Activated naive CD8-positive, alpha-beta T cell treated with anti-CD3 and anti-CD28 coated beads, Interleukin-2, amount 50 U/mL, for 24 hours (primary cell): Measurements from ENCODE around the gene NRTN.

Experiments
- ATAC-seq: fragments of 150-1000 bp; cut with Tn5 transposase; one replicate; pipeline ENCODE4 v1.10.0; 2021
- DNase-seq: peaks from one replicate; pipeline ENCODE4 v3.0.0; 2021
- H3K27ac Mint-ChIP-seq: one replicate; pipeline ENCODE4 v1.8.0; 2021; ENCODE audit warnings: mild to moderate bottlenecking, mixed read lengths
- H3K27me3 Mint-ChIP-seq: one replicate; pipeline ENCODE4 v1.8.0; 2021; ENCODE audit warnings: mixed read lengths
- H3K36me3 Mint-ChIP-seq: one replicate; pipeline ENCODE4 v1.8.0; 2021; ENCODE audit warnings: low read depth, mixed read lengths
- H3K4me1 Mint-ChIP-seq: one replicate; pipeline ENCODE4 v1.8.0; 2021; ENCODE audit warnings: mixed read lengths
- H3K4me3 Mint-ChIP-seq: one replicate; pipeline ENCODE4 v1.8.0; 2021; ENCODE audit warnings: mild to moderate bottlenecking, moderate library complexity, mixed read lengths
- H3K9me3 Mint-ChIP-seq: one replicate; pipeline ENCODE4 v1.8.0; 2021; ENCODE audit warnings: mixed read lengths

Gene NRTN

DNA sequence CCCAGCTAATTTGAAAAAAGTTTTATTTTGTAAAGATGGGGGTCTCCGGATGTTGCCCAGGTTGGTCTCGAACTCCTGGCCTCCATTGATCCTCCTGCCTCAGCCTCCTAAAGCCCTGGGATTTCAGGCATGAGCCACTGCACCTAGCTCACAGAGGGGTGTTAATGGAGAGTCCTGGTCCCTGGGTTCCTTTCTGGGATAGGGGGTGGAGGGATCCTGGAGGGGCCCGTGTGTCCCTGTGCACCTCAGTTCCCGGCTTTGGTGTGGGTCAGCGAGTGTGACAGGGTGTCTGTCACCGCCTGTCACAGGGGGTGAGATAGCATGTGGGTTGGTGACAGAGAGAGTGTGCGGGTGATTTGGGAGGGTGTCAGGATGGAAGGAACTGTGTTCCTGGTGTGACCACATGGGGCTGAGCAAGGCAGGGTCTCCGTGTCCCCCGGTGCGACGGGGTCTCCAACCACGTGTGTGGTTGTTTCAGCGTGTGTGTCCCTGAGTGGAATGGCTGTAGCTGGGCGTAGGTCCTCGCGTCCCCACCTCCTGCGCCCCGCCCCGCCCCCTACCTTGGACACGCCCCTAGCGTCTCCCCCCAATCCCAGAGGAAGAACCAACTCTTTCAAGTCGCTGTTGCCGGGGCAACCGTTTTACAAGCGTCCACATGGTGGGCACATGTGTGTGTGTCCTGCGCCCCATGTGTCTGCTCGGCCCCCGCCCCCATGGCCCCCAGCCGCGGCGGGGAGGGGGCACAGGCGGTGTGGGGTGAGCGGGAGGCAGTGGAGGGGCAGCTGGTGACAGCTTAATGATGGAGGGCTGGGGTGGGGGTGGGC lies 2.9 kb upstream of the NRTN start:
- peaks cover 44% of the 10 kb centered on the region for H3K27me3 Mint-ChIP-seq
- DNase-seq (peak; percentile 52), ATAC-seq (no peak)
- no peaks in the 10 kb centered on the region for H3K9me3 Mint-ChIP-seq
- peaks cover 22% of the 10 kb centered on the region for H3K4me1 Mint-ChIP-seq
- H3K36me3 Mint-ChIP-seq: no peaks in the 10 kb centered on the region
- no peak overlapping the region for H3K27ac Mint-ChIP-seq
- no peak overlapping the region for H3K4me3 Mint-ChIP-seq

DNA sequence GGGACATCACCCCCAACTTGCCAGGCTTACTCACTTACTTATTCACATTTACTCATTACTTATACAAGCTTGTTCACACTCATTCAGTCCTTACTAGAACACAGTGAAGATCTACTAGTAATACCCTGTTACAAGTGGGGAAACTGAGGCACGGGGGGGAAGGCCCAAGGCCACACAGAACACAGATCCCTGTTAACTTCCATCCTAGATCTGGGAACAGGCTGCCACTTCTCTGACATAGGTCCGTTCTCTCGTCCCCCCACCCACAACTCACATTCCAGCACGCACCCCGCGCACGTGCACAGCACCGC lies 1.5 kb upstream of the NRTN start:
- DNase-seq (no peak), ATAC-seq (no peak)
- Mint-ChIP-seq H3K36me3 (no peaks in the 10 kb centered on the region), H3K9me3 (no peaks in the 10 kb centered on the region), H3K4me3 (peak overlapping the region; percentile 40), H3K4me1 (peaks cover 22% of the 10 kb centered on the region), H3K27ac (no peak overlapping the region), H3K27me3 (peaks cover 44% of the 10 kb centered on the region)

DNA sequence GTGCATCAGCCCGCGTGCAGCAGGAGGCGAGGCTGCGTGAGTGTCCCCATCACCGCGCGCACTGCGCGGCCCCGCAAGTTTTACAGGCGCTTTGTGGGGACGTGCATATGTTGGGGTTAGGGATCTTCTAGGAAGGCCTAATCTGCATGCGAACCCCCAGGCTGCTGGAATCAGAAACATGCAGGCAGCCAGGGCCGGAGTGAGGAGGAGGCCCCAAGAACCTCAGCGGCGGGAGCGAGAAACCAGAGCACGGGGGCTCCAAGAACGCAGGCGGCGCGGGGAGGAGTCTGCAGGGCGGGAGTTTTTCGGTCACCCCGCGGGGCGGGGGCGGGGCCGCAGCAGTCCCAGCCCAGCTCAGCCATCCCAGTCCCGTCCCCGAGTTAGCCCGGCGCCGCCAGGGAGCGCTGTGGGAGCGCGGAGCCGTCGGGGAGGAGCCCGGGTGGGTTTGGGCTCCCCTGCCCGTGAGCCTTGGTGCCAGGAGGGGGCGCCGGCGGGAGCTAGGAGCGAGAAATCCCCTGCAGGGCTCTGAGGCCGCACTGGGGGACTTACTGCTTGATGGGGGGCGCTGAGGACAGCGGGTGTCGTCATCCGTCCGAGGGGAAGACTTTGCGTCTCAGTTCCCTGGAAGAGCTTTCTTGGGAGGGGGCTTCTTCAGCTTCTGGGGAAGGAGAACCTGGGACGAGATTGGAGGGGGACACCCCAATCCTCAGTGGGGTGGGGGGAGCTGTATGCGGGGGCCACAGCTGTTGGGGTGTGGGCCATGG lies 933 bp upstream of the NRTN start:
- Mint-ChIP-seq H3K27me3 (peaks cover 40% of the 10 kb centered on the region), H3K4me3 (peak overlapping the region; percentile 59), H3K27ac (peak overlapping the region; percentile 52), H3K9me3 (no peaks in the 10 kb centered on the region), H3K36me3 (no peaks in the 10 kb centered on the region), H3K4me1 (peaks cover 22% of the 10 kb centered on the region)
- ATAC-seq (peak; percentile 96), DNase-seq (peak; percentile 98)

- no peaks in the 10 kb centered on the region for H3K9me3 Mint-ChIP-seq
- no peak overlapping the region for H3K27ac Mint-ChIP-seq
- peak overlapping the region; percentile 50 for H3K4me3 Mint-ChIP-seq
- H3K36me3 Mint-ChIP-seq: no peaks in the 10 kb centered on the region
- peaks cover 22% of the 10 kb centered on the region for H3K4me1 Mint-ChIP-seq
- H3K27me3 Mint-ChIP-seq: peaks cover 32% of the 10 kb centered on the region
- ATAC-seq: no peak
- peak; percentile 73 for DNase-seq
These were observed 730 bp downstream of the NRTN start for GRCh38 chr19:5805462-5806132.

GRCh38 chr19:5806133-5806489 lies 1.2 kb downstream of the NRTN start:
- ATAC-seq: no peak
- no peak overlapping the region for H3K27ac Mint-ChIP-seq
- DNase-seq: no peak
- peaks cover 22% of the 10 kb centered on the region for H3K4me1 Mint-ChIP-seq
- no peaks in the 10 kb centered on the region for H3K9me3 Mint-ChIP-seq
- H3K27me3 Mint-ChIP-seq: peaks cover 27% of the 10 kb centered on the region
- H3K4me3 Mint-ChIP-seq: no peak overlapping the region
- no peaks in the 10 kb centered on the region for H3K36me3 Mint-ChIP-seq

- no peak overlapping the region for H3K27ac Mint-ChIP-seq
- no peaks in the 10 kb centered on the region for H3K9me3 Mint-ChIP-seq
- peaks cover 22% of the 10 kb centered on the region for H3K27me3 Mint-ChIP-seq
- ATAC-seq (no peak), DNase-seq (no peak)
- H3K36me3 Mint-ChIP-seq: no peaks in the 10 kb centered on the region
- H3K4me1 Mint-ChIP-seq: peaks cover 20% of the 10 kb centered on the region
- no peak overlapping the region for H3K4me3 Mint-ChIP-seq
These were observed 2.0 kb downstream of the NRTN start for GRCh38 chr19:5806905-5807304.

DNA sequence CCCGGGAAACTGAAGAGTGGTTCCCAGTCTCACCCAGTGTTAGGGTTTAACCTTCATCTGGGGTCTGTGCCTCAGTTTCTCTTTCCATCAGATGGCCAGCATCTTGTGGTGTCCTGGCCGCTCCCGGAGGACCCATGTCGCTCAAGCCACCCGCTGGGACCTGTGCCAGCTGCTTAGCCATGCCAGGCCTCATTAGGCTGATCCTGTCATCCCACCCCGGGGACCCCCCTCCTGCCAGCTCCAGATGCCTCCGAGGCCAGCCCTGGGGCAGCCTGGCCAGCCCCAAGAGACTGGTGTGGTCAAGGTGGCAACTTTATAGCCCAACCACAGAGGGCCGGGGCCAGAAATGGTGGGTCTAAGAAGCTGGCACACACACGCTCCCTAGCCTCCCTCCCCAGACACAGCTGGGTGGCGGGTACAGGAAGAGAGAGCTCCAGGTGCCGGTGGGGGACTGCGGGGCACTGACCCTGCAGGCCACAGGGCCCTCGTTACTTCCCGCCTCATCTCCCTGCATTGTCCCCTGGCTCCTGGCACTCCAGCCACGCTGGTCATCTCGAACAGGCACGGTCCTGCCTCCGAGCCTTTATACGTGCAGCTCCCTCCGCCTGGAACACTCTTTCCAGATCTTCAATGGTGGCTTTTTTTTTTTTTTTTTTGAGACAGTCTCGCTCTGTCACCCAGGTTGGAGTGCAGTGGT lies 3.4 kb downstream of the NRTN start:
- no peak for ATAC-seq
- no peaks in the 10 kb centered on the region for H3K9me3 Mint-ChIP-seq
- H3K4me1 Mint-ChIP-seq: peaks cover 12% of the 10 kb centered on the region
- no peak overlapping the region for H3K27ac Mint-ChIP-seq
- DNase-seq: no peak
- no peaks in the 10 kb centered on the region for H3K36me3 Mint-ChIP-seq
- no peak overlapping the region for H3K4me3 Mint-ChIP-seq
- peaks cover 15% of the 10 kb centered on the region for H3K27me3 Mint-ChIP-seq

- no peak overlapping the region for H3K4me3 Mint-ChIP-seq
These were observed 4.2 kb downstream of the NRTN start for GRCh38 chr19:5809053-5809452.

GRCh38 chr19:5809469-5809868 lies 4.6 kb downstream of the NRTN start:
- ATAC-seq: no peak
- DNase-seq: no peak
- Mint-ChIP-seq H3K4me3 (no peak overlapping the region), H3K27me3 (peaks cover 9% of the 10 kb centered on the region), H3K27ac (no peak overlapping the region), H3K9me3 (no peaks in the 10 kb centered on the region), H3K4me1 (peaks cover 1% of the 10 kb centered on the region), H3K36me3 (no peaks in the 10 kb centered on the region)

More at GRCh38 chr19:5809053-5809452, 4.2 kb downstream of the NRTN start:
- no peak for DNase-seq
- Mint-ChIP-seq H3K27ac (no peak overlapping the region), H3K36me3 (no peaks in the 10 kb centered on the region), H3K27me3 (peaks cover 13% of the 10 kb centered on the region), H3K9me3 (no peaks in the 10 kb centered on the region), H3K4me1 (peaks cover 6% of the 10 kb centered on the region)
- ATAC-seq: no peak

DNA sequence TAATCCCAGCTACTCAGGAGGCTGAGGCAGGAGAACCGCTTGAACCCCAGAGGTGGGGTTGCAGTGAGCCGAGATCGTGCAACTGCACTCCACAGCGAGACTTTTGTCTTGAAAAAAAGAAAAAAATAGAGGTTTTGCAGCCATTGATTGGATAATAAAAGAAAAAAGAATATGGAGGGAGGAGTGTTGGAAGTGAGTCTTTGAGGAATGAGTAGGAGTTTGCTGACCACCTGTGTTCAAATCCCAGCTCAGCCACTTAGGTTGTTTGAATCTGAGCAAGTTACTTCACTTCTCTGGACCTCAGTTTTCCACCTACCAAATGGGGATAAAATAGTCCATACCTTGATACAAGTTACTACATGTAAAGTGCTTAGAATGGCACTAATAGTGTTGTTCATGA lies 6.2 kb downstream of the NRTN start:
- DNase-seq: no peak
- H3K27ac Mint-ChIP-seq: no peak overlapping the region
- no peaks in the 10 kb centered on the region for H3K9me3 Mint-ChIP-seq
- H3K27me3 Mint-ChIP-seq: peaks cover 8% of the 10 kb centered on the region
- no peak for ATAC-seq
- H3K4me3 Mint-ChIP-seq: no peak overlapping the region
- H3K36me3 Mint-ChIP-seq: no peaks in the 10 kb centered on the region
- no peaks in the 10 kb centered on the region for H3K4me1 Mint-ChIP-seq

DNA sequence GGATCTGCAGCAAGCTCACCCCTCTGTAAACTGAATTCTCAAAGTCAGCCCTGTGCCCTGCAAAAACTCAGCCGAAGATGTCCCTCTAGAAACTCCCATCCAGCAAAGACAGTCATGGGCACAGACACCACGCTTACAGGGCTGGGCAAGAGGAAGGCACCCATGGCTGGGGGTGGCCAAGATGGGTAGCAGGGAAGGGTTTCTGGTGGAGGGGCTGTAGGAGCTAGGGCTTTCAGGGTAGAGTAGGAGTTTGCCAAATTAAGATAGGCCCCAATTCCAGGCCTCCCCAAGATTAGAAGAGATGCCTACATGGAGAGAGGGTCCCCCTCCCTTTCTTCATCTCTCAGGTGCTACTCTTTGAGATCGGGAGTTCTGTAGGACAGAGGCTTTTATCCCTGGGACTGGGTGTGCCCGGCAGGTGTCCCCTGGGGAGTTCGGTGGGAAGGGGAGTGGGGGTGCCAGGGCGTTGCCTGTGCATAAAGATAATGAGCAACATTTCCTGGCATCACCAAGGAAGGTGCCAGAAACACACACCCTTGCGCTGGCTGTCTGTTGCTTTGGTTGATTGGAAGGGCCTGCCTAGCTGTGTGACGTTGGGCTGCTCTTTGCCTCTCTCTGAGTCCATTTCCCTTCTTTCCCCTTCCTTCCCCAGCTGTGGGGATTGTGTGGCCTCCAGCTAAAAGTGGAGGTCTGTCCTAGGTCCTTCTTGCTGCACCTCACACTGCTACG lies 9.4 kb downstream of the NRTN start:
- H3K4me1 Mint-ChIP-seq: no peaks in the 10 kb centered on the region
- DNase-seq (no peak), ATAC-seq (no peak)
- no peaks in the 10 kb centered on the region for H3K9me3 Mint-ChIP-seq
- H3K27ac Mint-ChIP-seq: no peak overlapping the region
- H3K4me3 Mint-ChIP-seq: no peak overlapping the region
- H3K36me3 Mint-ChIP-seq: no peaks in the 10 kb centered on the region
- H3K27me3 Mint-ChIP-seq: peaks cover 6% of the 10 kb centered on the region

DNA sequence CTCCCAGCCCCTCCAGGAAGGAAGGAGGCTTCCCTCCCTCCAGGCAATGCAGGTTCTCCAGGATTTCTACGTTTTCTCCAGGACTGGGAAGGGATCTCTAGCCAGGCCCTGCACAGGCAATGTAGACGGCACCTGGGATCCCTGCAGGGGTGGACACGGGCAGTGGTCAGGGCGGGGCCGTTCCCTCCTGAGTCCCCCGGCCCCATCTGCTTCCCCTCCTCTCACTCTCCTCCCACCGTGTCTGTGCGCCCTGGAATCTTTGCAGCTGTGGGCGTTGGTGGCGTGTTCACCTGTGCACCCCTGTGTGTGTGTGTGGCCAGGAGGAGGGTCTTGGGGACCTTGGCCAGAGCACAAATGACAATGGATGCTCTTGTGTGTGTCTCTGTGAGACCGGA lies 10.0 kb downstream of the NRTN start:
- Mint-ChIP-seq H3K9me3 (no peaks in the 10 kb centered on the region), H3K27ac (no peak overlapping the region), H3K4me1 (no peaks in the 10 kb centered on the region), H3K27me3 (peaks cover 9% of the 10 kb centered on the region), H3K36me3 (no peaks in the 10 kb centered on the region), H3K4me3 (no peak overlapping the region)
- DNase-seq (no peak), ATAC-seq (no peak)

GRCh38 chr19:5817218-5817617 lies 12.4 kb downstream of the NRTN start:
- Mint-ChIP-seq H3K27me3 (peaks cover 9% of the 10 kb centered on the region), H3K27ac (no peak overlapping the region), H3K4me3 (no peak overlapping the region), H3K9me3 (no peaks in the 10 kb centered on the region), H3K4me1 (no peaks in the 10 kb centered on the region), H3K36me3 (no peaks in the 10 kb centered on the region)
- no peak for DNase-seq
- ATAC-seq: no peak

DNA sequence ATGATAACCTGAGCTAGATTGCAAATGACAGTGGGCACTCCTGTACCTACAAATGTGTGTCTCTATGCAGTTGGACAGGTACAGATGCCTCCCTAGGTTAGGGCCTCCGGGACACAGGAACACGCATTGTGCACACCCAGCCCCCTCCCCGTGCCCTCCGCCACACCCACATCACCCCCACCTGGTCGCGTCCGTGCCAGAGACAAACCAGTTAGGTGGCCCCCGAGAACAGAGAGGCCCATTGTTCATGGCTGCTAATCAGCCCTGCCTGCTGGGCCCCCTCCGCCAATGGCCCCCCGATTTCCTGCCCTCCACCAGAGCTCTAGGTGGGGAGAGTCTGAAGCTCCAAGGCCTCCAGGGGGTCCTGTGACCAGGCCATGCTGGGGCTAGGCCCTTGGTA lies 13.7 kb downstream of the NRTN start:
- Mint-ChIP-seq H3K4me3 (no peak overlapping the region), H3K36me3 (no peaks in the 10 kb centered on the region), H3K4me1 (no peaks in the 10 kb centered on the region), H3K27ac (no peak overlapping the region), H3K9me3 (no peaks in the 10 kb centered on the region), H3K27me3 (peaks cover 9% of the 10 kb centered on the region)
- ATAC-seq: no peak
- DNase-seq: no peak
